ENCODE data around the gene PIP5K1B. TPM values are rescaled to one million over a fixed set of nuclear protein-coding genes. Genes with fewer than 3 reads are reported as not detected.

The PIP5K1B gene
- total and polyA plus RNA-seq, 2 of the 13 experiments (the other 11 are each of a cell fraction or from before 2014, with no cell fraction given) = 15.8 to 17.5 TPM

DNA sequence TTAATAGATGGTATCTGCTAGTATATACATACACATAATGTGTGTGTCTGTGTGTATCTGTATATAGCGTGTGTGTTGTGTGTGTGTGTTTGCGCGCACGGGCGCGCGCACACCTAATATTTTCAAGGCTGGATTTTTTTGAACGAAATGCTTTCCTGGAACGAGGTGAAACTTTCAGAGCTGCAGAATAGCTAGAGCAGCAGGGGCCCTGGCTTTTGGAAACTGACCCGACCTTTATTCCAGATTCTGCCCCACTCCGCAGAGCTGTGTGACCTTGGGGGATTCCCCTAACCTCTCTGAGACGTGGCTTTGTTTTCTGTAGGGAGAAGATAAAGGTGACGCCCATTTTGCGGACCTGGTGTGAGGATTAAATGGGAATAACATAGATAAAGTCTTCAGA, 331.3 kb downstream of the PIP5K1B start (continued):
- TF ChIP-seq, protein P1, sequence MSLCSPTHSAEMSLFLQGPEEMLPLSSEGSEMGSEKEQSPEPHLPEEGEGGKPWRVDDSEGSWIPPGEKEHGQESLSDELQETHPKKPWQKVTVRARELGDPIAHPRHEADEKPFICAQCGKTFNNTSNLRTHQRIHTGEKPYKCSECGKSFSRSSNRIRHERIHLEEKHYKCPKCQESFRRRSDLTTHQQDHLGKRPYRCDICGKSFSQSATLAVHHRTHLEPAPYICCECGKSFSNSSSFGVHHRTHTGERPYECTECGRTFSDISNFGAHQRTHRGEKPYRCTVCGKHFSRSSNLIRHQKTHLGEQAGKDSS (CRISPR knock-in tag; IDR thresholded peaks at IDR 0.05; ENCODE audit: borderline replicate concordance, low read depth) = 0 out of 2 replicates have a peak, but pooled peaks have one; percentile 26
- TF ChIP-seq RCOR2 (CRISPR knock-in tag; IDR thresholded peaks at IDR 0.05) = peak; percentile 74; the same call in 1 of the 2 replicates
- TF ChIP-seq ZFP62 (CRISPR knock-in tag; IDR thresholded peaks at IDR 0.05) = no peak
- peak; percentile 69 for TF ChIP-seq ZFP36 (IDR thresholded peaks at IDR 0.05; ENCODE audit: borderline replicate concordance, low read depth, low read length, partially characterized antibody)
- TF ChIP-seq KDM2A (CRISPR knock-in tag; IDR thresholded peaks at IDR 0.05; ENCODE audit: borderline replicate concordance, low read depth) = 0 out of 2 replicates have a peak, but pooled peaks have one; percentile 13
- peak; percentile 15; the same call in 1 of the 2 replicates for TF ChIP-seq RXRB (CRISPR knock-in tag; IDR thresholded peaks at IDR 0.05; ENCODE audit: borderline replicate concordance)
- TF ChIP-seq ZMYM3 (CRISPR knock-in tag; IDR thresholded peaks at IDR 0.05) = peak; percentile 97
- peak; percentile 54 for TF ChIP-seq GFI1 (CRISPR knock-in tag; IDR thresholded peaks at IDR 0.05; ENCODE audit: borderline replicate concordance)
- TF ChIP-seq ERF (CRISPR knock-in tag; IDR thresholded peaks at IDR 0.05) = 0 out of 2 replicates have a peak, but pooled peaks have one; percentile 1
- no peak; the same call in 1 of the 2 replicates for TF ChIP-seq ZNF460 (CRISPR knock-in tag; IDR thresholded peaks at IDR 0.05; ENCODE audit: borderline replicate concordance)
- no peak for TF ChIP-seq MYNN (CRISPR knock-in tag; IDR thresholded peaks at IDR 0.05; ENCODE audit: low read depth)
- 0 out of 2 replicates have a peak, but pooled peaks have one; percentile 7 for TF ChIP-seq ZNF350 (CRISPR knock-in tag; IDR thresholded peaks at IDR 0.05; ENCODE audit: borderline replicate concordance, low read depth)
- 0 out of 2 replicates have a peak, but pooled peaks have one; percentile 6 for TF ChIP-seq ZNF629 (CRISPR knock-in tag; conservative IDR thresholded peaks at IDR 0.05)
- TF ChIP-seq TGIF2 (CRISPR knock-in tag; IDR thresholded peaks at IDR 0.05) = peak; percentile 27; the same call in 1 of the 2 replicates
- peak; percentile 6; the same call in 1 of the 2 replicates for TF ChIP-seq KDM5A (IDR thresholded peaks at IDR 0.05; ENCODE audit: borderline replicate concordance, low read length)
- 0 out of 2 replicates have a peak, but pooled peaks have one; percentile 6 for TF ChIP-seq ZNF777 (CRISPR knock-in tag; IDR thresholded peaks at IDR 0.05)
- TF ChIP-seq HDAC2 (CRISPR knock-in tag; IDR thresholded peaks at IDR 0.05) = peak; percentile 47; the same call in 1 of the 2 replicates
- TF ChIP-seq ZNF768 (CRISPR knock-in tag; IDR thresholded peaks at IDR 0.05) = peak; percentile 97
- TF ChIP-seq, protein P2, sequence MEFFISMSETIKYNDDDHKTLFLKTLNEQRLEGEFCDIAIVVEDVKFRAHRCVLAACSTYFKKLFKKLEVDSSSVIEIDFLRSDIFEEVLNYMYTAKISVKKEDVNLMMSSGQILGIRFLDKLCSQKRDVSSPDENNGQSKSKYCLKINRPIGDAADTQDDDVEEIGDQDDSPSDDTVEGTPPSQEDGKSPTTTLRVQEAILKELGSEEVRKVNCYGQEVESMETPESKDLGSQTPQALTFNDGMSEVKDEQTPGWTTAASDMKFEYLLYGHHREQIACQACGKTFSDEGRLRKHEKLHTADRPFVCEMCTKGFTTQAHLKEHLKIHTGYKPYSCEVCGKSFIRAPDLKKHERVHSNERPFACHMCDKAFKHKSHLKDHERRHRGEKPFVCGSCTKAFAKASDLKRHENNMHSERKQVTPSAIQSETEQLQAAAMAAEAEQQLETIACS (CRISPR knock-in tag; IDR thresholded peaks at IDR 0.05) = peak; percentile 46; the same call in 1 of the 2 replicates
- peak; percentile 30; the same call in 1 of the 2 replicates for TF ChIP-seq POLR2AphosphoS5 (IDR thresholded peaks at IDR 0.05; ENCODE audit: low read depth, low read length)
- TF ChIP-seq, protein P3, sequence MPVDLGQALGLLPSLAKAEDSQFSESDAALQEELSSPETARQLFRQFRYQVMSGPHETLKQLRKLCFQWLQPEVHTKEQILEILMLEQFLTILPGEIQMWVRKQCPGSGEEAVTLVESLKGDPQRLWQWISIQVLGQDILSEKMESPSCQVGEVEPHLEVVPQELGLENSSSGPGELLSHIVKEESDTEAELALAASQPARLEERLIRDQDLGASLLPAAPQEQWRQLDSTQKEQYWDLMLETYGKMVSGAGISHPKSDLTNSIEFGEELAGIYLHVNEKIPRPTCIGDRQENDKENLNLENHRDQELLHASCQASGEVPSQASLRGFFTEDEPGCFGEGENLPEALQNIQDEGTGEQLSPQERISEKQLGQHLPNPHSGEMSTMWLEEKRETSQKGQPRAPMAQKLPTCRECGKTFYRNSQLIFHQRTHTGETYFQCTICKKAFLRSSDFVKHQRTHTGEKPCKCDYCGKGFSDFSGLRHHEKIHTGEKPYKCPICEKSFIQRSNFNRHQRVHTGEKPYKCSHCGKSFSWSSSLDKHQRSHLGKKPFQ (CRISPR knock-in tag; IDR thresholded peaks at IDR 0.05; ENCODE audit: insufficient replicate concordance) = peak; percentile 36
- peak; percentile 70; the same call in 1 of the 2 replicates for TF ChIP-seq ZNF224 (CRISPR knock-in tag; IDR thresholded peaks at IDR 0.05)
- peak; percentile 1 for TF ChIP-seq ASH2L (IDR thresholded peaks at IDR 0.05; ENCODE audit: insufficient read length, low read depth, low read length)
